ENCODE measurements around the gene MSH2. TPM values are rescaled to one million over a fixed set of nuclear protein-coding genes. Genes with fewer than 3 reads are reported as not detected.
"Not testable (repeated sequence)": the region's sequence is repeated elsewhere in the genome, so short reads cannot be mapped to it uniquely, and the experiment has no call there.

MSH2 gene
- total RNA-seq, result 10 to 100 TPM in 7 of 8 experiments, 1 to 10 TPM in 1; 8.9 to 86.9 (median 50.6) TPM

DNA sequence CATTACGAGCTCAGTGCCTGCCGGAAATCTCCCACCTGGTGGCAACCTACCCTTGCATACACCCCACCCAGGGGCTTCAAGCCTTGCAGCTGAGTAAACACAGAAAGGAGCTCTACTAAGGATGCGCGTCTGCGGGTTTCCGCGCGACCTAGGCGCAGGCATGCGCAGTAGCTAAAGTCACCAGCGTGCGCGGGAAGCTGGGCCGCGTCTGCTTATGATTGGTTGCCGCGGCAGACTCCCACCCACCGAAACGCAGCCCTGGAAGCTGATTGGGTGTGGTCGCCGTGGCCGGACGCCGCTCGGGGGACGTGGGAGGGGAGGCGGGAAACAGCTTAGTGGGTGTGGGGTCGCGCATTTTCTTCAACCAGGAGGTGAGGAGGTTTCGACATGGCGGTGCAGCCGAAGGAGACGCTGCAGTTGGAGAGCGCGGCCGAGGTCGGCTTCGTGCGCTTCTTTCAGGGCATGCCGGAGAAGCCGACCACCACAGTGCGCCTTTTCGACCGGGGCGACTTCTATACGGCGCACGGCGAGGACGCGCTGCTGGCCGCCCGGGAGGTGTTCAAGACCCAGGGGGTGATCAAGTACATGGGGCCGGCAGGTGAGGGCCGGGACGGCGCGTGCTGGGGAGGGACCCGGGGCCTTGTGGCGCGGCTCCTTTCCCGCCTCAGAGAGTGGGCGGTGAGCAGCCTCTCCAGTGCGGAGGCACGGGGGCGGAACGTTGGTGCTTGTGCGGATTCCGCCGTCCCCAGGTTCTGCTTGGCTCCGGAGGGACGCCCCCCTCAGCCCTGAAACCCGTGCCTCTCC is at the start of gene MSH2:
MSH2 (plus strand) TSS at position 352 of the 804 bp plus-strand sequence; CDS start at position 388, 36 bp downstream.
- peak; percentile 87 to 98 (median 96) for ATAC-seq (replicated peaks in 6 of 8)
- 0 to 13% (median 0%) methylated on average over 1 to 9 of the region's 73 CpGs; no CpG with 5 or more reads in 2 of the 10 experiments for WGBS, 10 experiments
- in situ Hi-C loops (cut with MboI; ENCODE audit: low pct_unique_long_range_greater_than_20kb in 2 of 9, low sequenced_read_pairs in 9 of 9, unreplicated experiment in 9 of 9), result no loop called here
- peaks cover 9 to 15% of the 10 kb centered on the region in 2 donors for H3K4me1 ChIP-seq (replicated peaks in 1 of 2)
- H3K4me3 ChIP-seq, result peak within 1 kb of the TSS; percentile 63 to 94 (median 92)
- peak within 1 kb of the TSS; percentile 20 to 77 for H3K27ac ChIP-seq

DNA sequence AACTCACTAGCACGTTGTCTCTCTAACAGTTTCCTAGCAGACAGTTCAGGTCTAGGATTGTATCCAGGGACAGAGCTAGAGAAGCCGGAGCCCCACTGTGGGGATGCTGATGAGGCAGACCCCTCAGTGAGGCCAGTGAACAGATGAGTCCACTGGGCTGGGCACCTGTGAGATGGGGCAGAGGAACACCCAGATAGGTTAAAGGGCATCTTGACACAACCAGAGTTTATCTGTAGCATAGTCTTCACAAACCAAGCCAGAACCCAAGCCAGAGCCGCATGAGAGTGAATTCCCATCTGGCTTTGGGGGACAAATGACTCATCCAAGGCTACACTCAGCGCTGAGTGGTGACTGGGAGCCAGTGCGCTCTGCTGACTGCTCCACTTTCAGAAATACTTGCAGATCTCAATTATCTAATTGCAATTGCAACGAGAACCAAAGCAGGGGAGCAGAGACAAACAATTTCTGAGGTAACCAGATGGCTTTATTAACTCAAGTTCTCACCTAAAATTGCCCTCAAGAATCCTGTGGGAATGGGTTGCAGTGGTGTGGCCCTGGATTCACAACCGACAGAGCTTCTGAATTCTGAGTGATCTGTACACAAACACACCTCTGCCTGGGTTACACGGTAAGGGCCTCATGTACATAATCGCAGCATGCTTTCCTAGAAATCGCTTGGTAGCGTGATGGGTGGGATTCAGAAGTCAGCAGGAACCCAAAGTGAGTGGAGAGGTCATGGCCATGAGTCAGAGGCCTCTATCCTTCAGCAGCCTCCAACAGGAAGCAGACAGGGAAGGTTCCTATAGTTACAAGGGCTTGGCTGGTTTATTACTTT is 48.7 kb upstream of the MSH2 start:
- peak in 5 of 8 experiments; percentile 34 to 73 (median 46) for ATAC-seq (replicated peaks in 6 of 8)
- Histone ChIP-seq H3K4me3 (no peak overlapping the region), H3K4me1 (replicated peaks in 1 of 2) (no peaks in the 10 kb centered on the region), H3K27ac (no peak overlapping the region)
- 48 to 89% (median 67%) methylated on average over 4 to 8 of the region's 11 CpGs; no CpG with 5 or more reads in 2 of the 10 experiments for WGBS, 10 experiments
- in situ Hi-C loops (cut with MboI; ENCODE audit: low pct_unique_long_range_greater_than_20kb in 2 of 9, low sequenced_read_pairs in 9 of 9, unreplicated experiment in 9 of 9), result no loop called here

DNA sequence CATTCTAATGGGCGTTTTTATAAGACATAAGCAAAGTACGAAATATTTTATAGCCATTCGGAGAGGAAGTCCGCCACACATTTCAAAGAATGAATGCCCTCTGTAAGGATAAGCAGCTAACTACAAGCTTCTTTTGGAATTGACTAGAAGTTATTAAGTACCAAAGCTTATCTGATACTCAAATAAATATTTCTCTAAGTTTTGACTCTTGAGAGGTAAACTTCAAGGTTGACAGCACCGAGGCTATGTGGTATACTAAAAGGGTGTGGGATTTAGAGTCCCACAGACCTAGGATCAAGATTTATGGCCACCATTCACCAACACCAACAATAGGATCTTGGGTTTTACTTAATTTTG is 48.1 kb upstream of the MSH2 start:
- 38 to 87% (median 68%) methylated on average over 1 to 5 of the region's 5 CpGs for WGBS, 10 experiments
- ATAC-seq (replicated peaks in 6 of 8), result no peak
- Histone ChIP-seq H3K27ac (no peak overlapping the region), H3K4me1 (replicated peaks in 1 of 2) (no peaks in the 10 kb centered on the region), H3K4me3 (no peak overlapping the region)
- in situ Hi-C loops (cut with MboI; ENCODE audit: low pct_unique_long_range_greater_than_20kb in 2 of 9, low sequenced_read_pairs in 9 of 9, unreplicated experiment in 9 of 9), result no loop called here

DNA sequence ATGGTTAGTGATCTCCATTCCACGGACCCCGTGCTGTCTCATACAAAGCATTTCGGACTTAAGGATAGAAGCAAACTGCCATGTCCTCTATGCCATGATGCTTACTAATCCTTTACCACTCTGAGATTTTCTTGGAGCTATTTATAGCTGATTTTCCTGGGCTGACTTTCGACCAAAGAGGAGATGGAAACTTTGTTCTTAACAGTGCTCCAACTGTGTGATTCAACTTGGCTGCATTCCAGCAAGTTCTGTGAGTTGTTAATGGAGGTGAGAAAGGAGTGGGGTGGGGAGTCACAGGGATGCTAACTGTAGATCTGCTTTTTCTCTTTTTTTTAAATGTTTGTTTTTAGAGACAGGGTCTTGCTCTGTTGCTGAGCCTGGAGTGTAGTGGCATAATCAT is 45.5 kb upstream of the MSH2 start:
- peak in 6 of 8 experiments; percentile 12 to 65 (median 52) for ATAC-seq (replicated peaks in 6 of 8)
- Histone ChIP-seq H3K4me1 (replicated peaks in 1 of 2) (no peaks in the 10 kb centered on the region), H3K27ac (no peak overlapping the region), H3K4me3 (no peak overlapping the region)
- 29 to 100% (median 58%) methylated on average over 1 to 4 of the region's 4 CpGs; no CpG with 5 or more reads in 2 of the 10 experiments for WGBS, 10 experiments
- in situ Hi-C loops (cut with MboI; ENCODE audit: low pct_unique_long_range_greater_than_20kb in 2 of 9, low sequenced_read_pairs in 9 of 9, unreplicated experiment in 9 of 9), result no loop called here

DNA sequence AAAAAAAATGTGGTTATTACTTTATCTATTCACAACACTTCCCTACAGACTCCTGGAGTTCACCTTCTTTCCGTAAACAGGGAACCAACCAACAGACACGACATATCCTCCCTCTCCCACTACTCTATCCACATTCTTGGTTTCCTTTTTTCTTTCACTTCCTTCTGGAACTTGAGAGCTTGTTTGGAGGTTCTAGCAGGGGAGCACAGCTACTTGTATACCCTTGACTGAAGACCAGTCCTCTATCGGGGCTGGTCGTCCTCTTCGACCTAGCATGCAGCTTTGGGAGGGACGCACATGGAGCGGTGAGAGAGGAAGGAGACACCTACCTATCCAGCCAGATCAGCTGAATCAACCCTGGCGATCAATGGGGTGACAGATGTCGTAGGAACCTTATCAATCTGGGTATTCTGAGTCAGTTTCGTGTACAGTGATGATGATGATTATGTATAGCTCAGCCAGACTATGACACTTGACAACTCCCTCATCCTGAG is 43.5 kb upstream of the MSH2 start:
- Histone ChIP-seq H3K4me3 (no peak overlapping the region), H3K27ac (no peak overlapping the region), H3K4me1 (replicated peaks in 1 of 2) (no peaks in the 10 kb centered on the region)
- 75 to 100% (median 89%) methylated on average over 1 to 10 of the region's 10 CpGs; no CpG with 5 or more reads in 1 of the 10 experiments for WGBS, 10 experiments
- in situ Hi-C loops (cut with MboI; ENCODE audit: low pct_unique_long_range_greater_than_20kb in 2 of 9, low sequenced_read_pairs in 9 of 9, unreplicated experiment in 9 of 9), result no loop called here
- no peak for ATAC-seq (replicated peaks in 6 of 8)

DNA sequence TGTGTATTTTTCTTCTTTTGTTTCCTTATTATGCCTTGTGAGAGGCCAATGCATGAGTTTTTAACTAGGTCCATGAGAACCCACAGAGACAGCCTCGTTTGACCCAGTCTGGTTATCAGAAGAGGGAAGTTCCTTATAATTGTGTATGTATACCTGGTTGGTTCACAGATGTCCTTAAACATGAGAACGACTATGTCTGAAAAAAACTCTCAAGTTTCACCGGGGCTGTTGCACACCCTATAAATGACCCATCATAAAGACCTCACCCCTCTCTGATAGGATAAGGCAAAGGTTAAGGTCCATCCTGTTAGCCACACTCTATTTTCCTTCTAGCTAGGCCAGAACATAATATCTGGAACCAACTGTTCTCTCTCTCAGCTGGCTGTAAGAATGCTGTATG is 42.7 kb upstream of the MSH2 start:
- no peak overlapping the region for H3K4me3 ChIP-seq
- in situ Hi-C loops (cut with MboI; ENCODE audit: low pct_unique_long_range_greater_than_20kb in 2 of 9, low sequenced_read_pairs in 9 of 9, unreplicated experiment in 9 of 9), result no loop called here
- ATAC-seq (replicated peaks in 6 of 8), result no peak
- no peak overlapping the region for H3K27ac ChIP-seq
- 22 to 92% (median 76%) methylated on average over 1 to 3 of the region's 3 CpGs; no CpG with 5 or more reads in 2 of the 10 experiments for WGBS, 10 experiments
- H3K4me1 ChIP-seq (replicated peaks in 1 of 2), result no peaks in the 10 kb centered on the region

DNA sequence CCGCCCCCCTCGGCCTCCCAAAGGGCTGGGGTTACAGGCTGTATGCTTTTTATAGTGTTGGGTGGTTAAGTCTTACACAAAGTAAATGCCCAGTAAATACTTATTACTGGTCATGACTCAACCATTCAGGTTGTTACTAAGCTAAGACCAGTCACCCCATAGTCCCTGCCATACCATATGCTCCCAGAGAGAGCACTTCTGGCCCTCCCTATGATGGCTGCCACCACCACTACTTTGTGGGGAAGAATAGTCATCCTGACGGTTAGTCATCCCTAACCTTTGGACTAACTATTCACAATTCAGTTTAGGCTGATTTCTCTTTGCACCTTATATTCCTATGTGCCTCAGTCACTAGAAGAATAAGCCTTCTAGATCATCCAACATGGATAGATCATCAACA is 42.0 kb upstream of the MSH2 start:
- peak in 1 of 8 experiments; percentile 20 for ATAC-seq (replicated peaks in 6 of 8)
- no peaks in the 10 kb centered on the region for H3K4me1 ChIP-seq (replicated peaks in 1 of 2)
- WGBS, 10 experiments, result 40 to 100% (median 83%) methylated on average over 1 to 3 of the region's 3 CpGs; no CpG with 5 or more reads in 5 of the 10 experiments
- no peak overlapping the region for H3K4me3 ChIP-seq
- in situ Hi-C loops (cut with MboI; ENCODE audit: low pct_unique_long_range_greater_than_20kb in 2 of 9, low sequenced_read_pairs in 9 of 9, unreplicated experiment in 9 of 9), result no loop called here
- H3K27ac ChIP-seq, result no peak overlapping the region

DNA sequence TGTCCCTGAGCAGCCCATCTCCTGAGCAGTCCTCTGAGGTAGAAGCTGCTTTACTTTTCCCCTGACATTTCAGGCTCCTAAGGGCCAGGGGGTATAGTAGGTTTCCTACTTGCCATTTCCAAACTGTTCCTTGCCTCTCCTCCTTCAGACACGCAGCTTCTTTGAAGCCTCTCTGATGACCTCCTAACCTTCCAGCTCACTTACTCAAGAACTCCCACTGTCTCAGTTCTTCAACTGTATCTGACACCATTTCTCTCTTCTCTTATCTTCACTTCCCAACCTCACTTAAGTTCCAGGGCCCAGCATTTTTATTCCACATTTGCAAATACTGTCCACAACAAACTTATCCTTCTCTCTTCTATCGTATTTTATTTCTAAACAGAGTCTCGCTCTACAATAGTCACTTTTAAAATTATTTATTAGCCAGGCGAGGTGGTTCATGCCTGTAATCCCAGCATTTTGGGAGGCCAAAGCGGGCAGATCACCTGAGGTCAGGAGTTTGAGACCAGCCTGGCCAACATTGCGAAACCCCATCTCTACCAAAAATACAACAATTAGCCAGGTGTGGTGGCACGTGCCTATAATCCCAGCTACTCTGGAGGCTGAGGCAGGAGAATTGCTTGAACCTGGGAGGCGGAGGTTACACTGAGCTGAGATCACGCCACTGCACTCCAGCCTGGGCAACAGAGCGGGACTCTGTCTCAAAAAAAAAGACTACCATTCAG is 41.3 kb upstream of the MSH2 start:
- in situ Hi-C loops (cut with MboI; ENCODE audit: low pct_unique_long_range_greater_than_20kb in 2 of 9, low sequenced_read_pairs in 9 of 9, unreplicated experiment in 9 of 9); H3K27ac ChIP-seq; H3K4me1 ChIP-seq (replicated peaks in 1 of 2); H3K4me3 ChIP-seq; ATAC-seq (replicated peaks in 6 of 8): not testable (repeated sequence)
- 60 to 100% (median 93%) methylated on average over 2 to 9 of the region's 10 CpGs for WGBS, 10 experiments

DNA sequence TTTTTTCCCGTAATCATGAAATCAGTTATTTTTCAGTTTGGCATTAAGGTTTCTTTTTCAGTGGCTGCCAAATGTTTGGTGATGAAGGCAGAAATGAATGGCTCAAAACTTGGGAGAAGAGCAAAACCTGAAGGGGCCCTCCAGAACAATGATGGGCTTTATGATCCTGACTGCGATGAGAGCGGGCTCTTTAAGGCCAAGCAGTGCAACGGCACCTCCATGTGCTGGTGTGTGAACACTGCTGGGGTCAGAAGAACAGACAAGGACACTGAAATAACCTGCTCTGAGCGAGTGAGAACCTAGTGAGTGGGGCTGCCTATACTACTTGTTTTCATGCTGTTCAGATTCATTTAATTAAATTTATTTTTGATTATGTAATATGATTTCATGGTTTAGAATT is 29.2 kb upstream of the MSH2 start:
- ATAC-seq (replicated peaks in 6 of 8), result peak in 5 of 8 experiments; percentile 63 to 80 (median 70)
- H3K4me3 ChIP-seq, result no peak overlapping the region
- H3K27ac ChIP-seq, result no peak overlapping the region
- 43 to 90% (median 73%) methylated on average over 1 to 5 of the region's 5 CpGs; no CpG with 5 or more reads in 1 of the 10 experiments for WGBS, 10 experiments
- H3K4me1 ChIP-seq (replicated peaks in 1 of 2), result peaks cover 0 to 6% of the 10 kb centered on the region in 2 donors
- in situ Hi-C loops (cut with MboI; ENCODE audit: low pct_unique_long_range_greater_than_20kb in 2 of 9, low sequenced_read_pairs in 9 of 9, unreplicated experiment in 9 of 9), result no loop called here

DNA sequence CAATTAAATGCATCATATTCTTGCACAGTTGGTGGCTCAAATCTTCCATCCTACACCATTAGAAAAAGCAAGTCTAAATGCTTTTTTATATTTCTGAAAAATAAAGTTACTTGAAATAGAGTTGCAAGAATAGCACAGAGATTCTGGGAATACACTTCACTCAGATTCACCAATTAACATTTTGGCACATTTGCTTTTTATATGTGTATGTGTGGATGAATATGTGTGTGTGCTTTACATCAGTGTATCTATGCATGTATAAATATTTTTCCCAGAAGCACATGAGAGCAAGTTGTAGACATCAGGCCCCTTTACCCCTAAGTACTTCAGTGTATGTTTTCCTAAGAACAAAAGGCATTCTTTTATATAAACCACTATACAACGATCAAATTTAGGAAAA is 27.6 kb upstream of the MSH2 start:
- no peaks in the 10 kb centered on the region for H3K4me1 ChIP-seq (replicated peaks in 1 of 2)
- peak in 2 of 8 experiments; percentile 26 to 83 for ATAC-seq (replicated peaks in 6 of 8)
- WGBS, 10 experiments, result 33 to 100% (median 87%) methylated on average over 1 of the region's 1 CpG; no CpG with 5 or more reads in 4 of the 10 experiments
- no peak overlapping the region for H3K27ac ChIP-seq
- H3K4me3 ChIP-seq, result no peak overlapping the region
- in situ Hi-C loops (cut with MboI; ENCODE audit: low pct_unique_long_range_greater_than_20kb in 2 of 9, low sequenced_read_pairs in 9 of 9, unreplicated experiment in 9 of 9), result no loop called here

DNA sequence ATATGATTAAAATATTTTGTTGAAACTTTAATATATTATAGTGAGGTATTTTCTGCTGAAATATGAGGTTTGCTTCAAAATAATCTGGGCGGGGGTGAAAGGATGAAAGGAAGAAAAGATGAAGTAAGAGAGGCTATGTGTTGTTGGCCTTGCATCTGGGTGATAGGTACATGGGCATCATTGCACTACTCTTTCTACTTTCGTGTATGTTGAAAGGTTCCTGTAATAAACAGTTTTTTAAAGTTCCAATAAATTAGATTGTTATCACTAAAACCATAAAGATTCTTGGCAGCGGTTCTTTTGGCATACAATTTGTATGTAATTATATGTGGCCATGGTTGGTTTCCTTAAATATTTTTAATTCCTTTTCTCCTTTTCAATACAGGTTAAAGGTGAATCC is 23.6 kb upstream of the MSH2 start:
- Histone ChIP-seq H3K4me3 (no peak overlapping the region), H3K4me1 (replicated peaks in 1 of 2) (no peaks in the 10 kb centered on the region), H3K27ac (no peak overlapping the region)
- 51 to 100% (median 83%) methylated on average over 1 to 3 of the region's 3 CpGs; no CpG with 5 or more reads in 1 of the 10 experiments for WGBS, 10 experiments
- no peak for ATAC-seq (replicated peaks in 6 of 8)
- in situ Hi-C loops (cut with MboI; ENCODE audit: low pct_unique_long_range_greater_than_20kb in 2 of 9, low sequenced_read_pairs in 9 of 9, unreplicated experiment in 9 of 9), result no loop called here

DNA sequence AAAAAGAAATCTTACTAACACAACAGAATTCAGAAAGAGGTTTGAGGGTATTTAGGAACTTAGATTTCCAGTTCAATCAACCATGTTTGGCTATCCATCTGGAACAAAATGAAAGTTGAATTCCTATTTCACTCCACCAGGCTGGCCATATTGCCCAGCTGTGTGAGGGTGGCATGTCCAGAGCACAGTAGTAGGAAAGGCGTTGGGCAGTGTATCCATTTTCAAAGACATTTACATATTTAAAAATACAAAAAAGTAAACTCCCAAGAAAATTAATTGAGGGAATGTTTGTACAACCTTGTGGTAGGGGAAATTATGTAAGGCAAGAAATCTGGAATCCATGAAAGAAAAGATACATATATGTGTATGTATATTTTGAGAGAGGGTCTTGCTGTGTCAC is 21.5 kb upstream of the MSH2 start:
- Histone ChIP-seq H3K4me3 (no peak overlapping the region), H3K4me1 (replicated peaks in 1 of 2) (no peaks in the 10 kb centered on the region), H3K27ac (no peak overlapping the region)
- 20 to 100% (median 88%) methylated on average over 1 of the region's 1 CpG; no CpG with 5 or more reads in 4 of the 10 experiments for WGBS, 10 experiments
- in situ Hi-C loops (cut with MboI; ENCODE audit: low pct_unique_long_range_greater_than_20kb in 2 of 9, low sequenced_read_pairs in 9 of 9, unreplicated experiment in 9 of 9), result no loop called here
- ATAC-seq (replicated peaks in 6 of 8), result peak in 3 of 8 experiments; percentile 45 to 66 (median 51)

Measured in motor neuron (in vitro differentiated cells).